Measurements from ENCODE around the gene CDRT15L2. TPM values are rescaled to one million over a fixed set of nuclear protein-coding genes. Genes with fewer than 3 reads are reported as not detected.
"Not testable (repeated sequence)": the region's sequence is repeated elsewhere in the genome, so short reads cannot be mapped to it uniquely, and the experiment has no call there.

CDRT15L2 gene
- total RNA-seq, 1 donor from 2014 or later = not detected

GRCh38 chr17:20559018-20559417, 20.5 kb upstream of the CDRT15L2 start:
- H3K4me1 ChIP-seq; intact Hi-C loops (cut with DNase I); H3K27ac ChIP-seq; H3K36me3 ChIP-seq; H3K27me3 ChIP-seq (ENCODE audit: low read depth); H3K9me3 ChIP-seq; H3K4me3 ChIP-seq; ATAC-seq; DNase-seq: not testable (repeated sequence)

GRCh38 chr17:20562587-20562986, 16.9 kb upstream of the CDRT15L2 start:
- Histone ChIP-seq H3K4me1 (no peaks in the 10 kb centered on the region), H3K4me3 (no peak overlapping the region), H3K27me3 (ENCODE audit: low read depth) (no peaks in the 10 kb centered on the region), H3K9me3 (no peaks in the 10 kb centered on the region), H3K27ac (no peak overlapping the region), H3K36me3 (no peaks in the 10 kb centered on the region)
- ATAC-seq (no peak), DNase-seq (no peak)
- no peak for TF ChIP-seq CTCF (IDR thresholded peaks at IDR 0.05)
- intact Hi-C loops (cut with DNase I) = no loop called here

- ATAC-seq; intact Hi-C loops (cut with DNase I): not testable (repeated sequence)
Measured at GRCh38 chr17:20565245-20565644, 14.3 kb upstream of the CDRT15L2 start.

GRCh38 chr17:20565711-20566110, 13.8 kb upstream of the CDRT15L2 start:
- Histone ChIP-seq H3K27me3 (ENCODE audit: low read depth) (no peaks in the 10 kb centered on the region), H3K36me3 (no peaks in the 10 kb centered on the region), H3K4me3 (no peak overlapping the region), H3K9me3 (no peaks in the 10 kb centered on the region), H3K4me1 (no peaks in the 10 kb centered on the region), H3K27ac (no peak overlapping the region)
- intact Hi-C loops (cut with DNase I) = no loop called here
- ATAC-seq = no peak
- no peak for DNase-seq
- no peak for TF ChIP-seq CTCF (IDR thresholded peaks at IDR 0.05)

More at GRCh38 chr17:20565245-20565644, 14.3 kb upstream of the CDRT15L2 start:
- not testable (repeated sequence) for H3K27ac ChIP-seq; H3K4me3 ChIP-seq; H3K9me3 ChIP-seq; H3K4me1 ChIP-seq; DNase-seq; H3K36me3 ChIP-seq; H3K27me3 ChIP-seq (ENCODE audit: low read depth)

GRCh38 chr17:20566736-20567135, 12.8 kb upstream of the CDRT15L2 start:
- H3K27me3 ChIP-seq (ENCODE audit: low read depth); DNase-seq; ATAC-seq; intact Hi-C loops (cut with DNase I); H3K4me3 ChIP-seq; H3K27ac ChIP-seq; H3K9me3 ChIP-seq; H3K4me1 ChIP-seq; H3K36me3 ChIP-seq: not testable (repeated sequence)

- H3K27me3 ChIP-seq (ENCODE audit: low read depth); H3K9me3 ChIP-seq; intact Hi-C loops (cut with DNase I); H3K4me1 ChIP-seq; ATAC-seq; H3K4me3 ChIP-seq; H3K36me3 ChIP-seq; H3K27ac ChIP-seq; DNase-seq: not testable (repeated sequence)
Measured at GRCh38 chr17:20567421-20567820, 12.1 kb upstream of the CDRT15L2 start.

- H3K36me3 ChIP-seq; H3K27ac ChIP-seq; DNase-seq; H3K9me3 ChIP-seq; H3K4me3 ChIP-seq; intact Hi-C loops (cut with DNase I); H3K4me1 ChIP-seq; H3K27me3 ChIP-seq (ENCODE audit: low read depth): not testable (repeated sequence)
- peak; percentile 36 to 39 for ATAC-seq
Measured at GRCh38 chr17:20568604-20569003, 10.9 kb upstream of the CDRT15L2 start.

GRCh38 chr17:20571653-20572052, 7.9 kb upstream of the CDRT15L2 start:
- intact Hi-C loops (cut with DNase I); H3K4me1 ChIP-seq; H3K4me3 ChIP-seq; DNase-seq; H3K36me3 ChIP-seq; H3K27me3 ChIP-seq (ENCODE audit: low read depth); ATAC-seq; H3K27ac ChIP-seq; H3K9me3 ChIP-seq: not testable (repeated sequence)

GRCh38 chr17:20573216-20573615, 6.3 kb upstream of the CDRT15L2 start:
- ATAC-seq; H3K27me3 ChIP-seq (ENCODE audit: low read depth); H3K27ac ChIP-seq; H3K4me3 ChIP-seq; H3K9me3 ChIP-seq; H3K4me1 ChIP-seq; intact Hi-C loops (cut with DNase I); DNase-seq; H3K36me3 ChIP-seq: not testable (repeated sequence)

GRCh38 chr17:20575071-20575470, 4.5 kb upstream of the CDRT15L2 start:
- H3K27ac ChIP-seq = not testable (repeated sequence)

GRCh38 chr17:20583891-20584577, 4.5 kb downstream of the CDRT15L2 start:
- H3K36me3 ChIP-seq; intact Hi-C loops (cut with DNase I); ATAC-seq; H3K27ac ChIP-seq; DNase-seq; H3K4me1 ChIP-seq; H3K9me3 ChIP-seq; H3K4me3 ChIP-seq: not testable (repeated sequence)
- peaks cover 13% of the 10 kb centered on the region for H3K27me3 ChIP-seq (ENCODE audit: low read depth)

More at GRCh38 chr17:20575071-20575470, 4.5 kb upstream of the CDRT15L2 start:
- H3K27me3 ChIP-seq (ENCODE audit: low read depth); DNase-seq; intact Hi-C loops (cut with DNase I); H3K4me3 ChIP-seq; H3K4me1 ChIP-seq; H3K36me3 ChIP-seq; H3K9me3 ChIP-seq; ATAC-seq: not testable (repeated sequence)

- not testable (repeated sequence) for DNase-seq
- peak in 1 of 2 donors; percentile 47 for ATAC-seq
Measured at GRCh38 chr17:20588744-20589453, 9.4 kb downstream of the CDRT15L2 start.

More at GRCh38 chr17:20588744-20589453, 9.4 kb downstream of the CDRT15L2 start:
- peaks cover 13% of the 10 kb centered on the region for H3K27me3 ChIP-seq (ENCODE audit: low read depth)
- H3K4me1 ChIP-seq; H3K9me3 ChIP-seq; intact Hi-C loops (cut with DNase I); H3K27ac ChIP-seq; H3K4me3 ChIP-seq; H3K36me3 ChIP-seq: not testable (repeated sequence)
